SJSA1 (cell line): ENCODE data around the gene FAM107B. TPM values are rescaled to one million over a fixed set of nuclear protein-coding genes. Genes with fewer than 3 reads are reported as not detected.

ENCODE experiments used
- DNase-seq, 2 experiments: peaks; one replicate each; pipeline ENCODE4 v3.0.0-alpha.2; 2015 to 2020; ENCODE audit warnings: low spot score in 2 of 2, low read depth in 1 of 2
- H3K27ac ChIP-seq: fragments of 250-450 bp; sonication (Bioruptor Pico); 2 replicates; pipeline ENCODE4 v1.5.1; 2020; ENCODE audit warnings: mild to moderate bottlenecking, moderate library complexity
- H3K27me3 ChIP-seq: fragments of 250-450 bp; sonication (Bioruptor Pico); replicated peaks from 2 replicates; pipeline ENCODE4 v1.5.1; 2020; ENCODE audit warnings: mild to moderate bottlenecking, moderate library complexity
- H3K36me3 ChIP-seq: fragments of 250-450 bp; sonication (Bioruptor Pico); 2 replicates; pipeline ENCODE4 v1.5.1; 2020; ENCODE audit warnings: mild to moderate bottlenecking
- H3K4me1 ChIP-seq: fragments of 250-450 bp; sonication (Bioruptor Pico); replicated peaks from 2 replicates; pipeline ENCODE4 v1.6.1; 2021; ENCODE audit warnings: mild to moderate bottlenecking
- H3K4me3 ChIP-seq: fragments of 250-450 bp; sonication (Bioruptor Pico); 2 replicates; pipeline ENCODE4 v1.5.1; 2020; ENCODE audit warnings: mild to moderate bottlenecking
- H3K9me3 ChIP-seq: fragments of 250-450 bp; sonication (Bioruptor Pico); replicated peaks from 2 replicates; pipeline ENCODE4 v1.5.1; 2020; ENCODE audit warnings: mild to moderate bottlenecking
- total RNA-seq: library from RNA; depleted of rRNA; stranded (reverse); fragments of >200 nt; shearing (Covaris generic); gene quantifications from 2 replicates; pipeline ENCODE4 v1.2.3, GENCODE V29; 2014

FAM107B gene
- total RNA-seq, 1 experiment from 2014 or later = 31.9 TPM

DNA sequence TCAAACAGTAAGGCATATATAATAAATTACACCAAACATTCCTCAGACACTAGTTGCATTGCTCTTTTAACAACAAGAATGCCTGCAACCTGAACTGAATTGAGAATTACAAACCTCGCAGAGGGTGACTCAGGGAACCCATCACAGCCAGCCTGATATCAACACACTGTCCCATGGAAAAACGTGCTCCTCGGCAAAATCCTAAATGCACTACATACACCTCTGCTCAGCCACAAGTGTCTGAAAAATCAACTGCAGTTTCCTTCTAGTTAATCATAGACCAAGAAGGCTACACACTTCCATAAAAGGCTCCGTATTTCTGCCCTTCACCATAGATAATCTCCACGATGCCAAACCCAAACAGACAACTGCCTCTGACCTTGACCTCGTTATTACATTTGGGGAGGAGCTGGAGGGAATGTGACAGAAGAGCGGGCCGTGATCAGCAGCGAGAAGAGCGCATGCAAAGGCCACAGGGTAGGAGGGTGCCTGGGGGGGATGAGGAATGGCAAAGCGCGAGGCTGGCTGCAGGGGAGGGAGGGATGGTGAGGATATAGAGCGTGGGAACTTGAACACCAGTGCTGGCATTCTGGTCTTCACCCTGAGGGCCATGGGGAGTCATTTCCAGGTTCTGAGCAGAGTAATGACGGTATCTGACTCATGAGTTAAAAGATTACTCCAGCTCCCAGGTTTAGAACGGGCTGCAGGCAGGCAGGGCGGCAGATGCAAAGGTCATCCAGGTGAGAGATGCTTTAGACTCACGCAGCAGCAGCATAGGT is 242.0 kb downstream of the FAM107B start:
- Histone ChIP-seq H3K27me3 (no peaks in the 10 kb centered on the region), H3K27ac (no peak overlapping the region), H3K4me1 (peaks cover 9% of the 10 kb centered on the region), H3K9me3 (no peaks in the 10 kb centered on the region), H3K36me3 (peaks cover 23% of the 10 kb centered on the region), H3K4me3 (no peak overlapping the region)
- no peak for DNase-seq

DNA sequence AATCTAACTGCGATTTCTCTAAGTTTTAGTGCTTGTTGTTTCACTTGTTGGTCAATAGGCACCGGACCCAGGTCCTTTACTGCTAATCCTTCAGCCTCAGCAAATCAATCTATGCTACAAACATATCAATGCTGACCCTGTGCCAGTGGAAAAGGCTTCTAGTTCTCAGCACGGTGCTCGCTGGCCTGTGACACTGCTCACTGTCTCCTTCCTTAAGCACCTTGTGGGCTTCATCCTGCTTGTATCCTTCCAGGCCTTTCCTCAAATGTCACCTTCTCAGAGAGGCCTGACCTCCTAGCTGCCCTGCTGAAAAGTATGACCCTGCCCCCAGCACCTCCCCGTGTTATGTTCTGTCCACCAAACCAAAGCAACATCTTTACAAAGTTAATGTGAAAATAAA is 242.7 kb downstream of the FAM107B start:
- no peak overlapping the region for H3K27ac ChIP-seq
- H3K4me3 ChIP-seq = no peak overlapping the region
- H3K9me3 ChIP-seq = no peaks in the 10 kb centered on the region
- H3K36me3 ChIP-seq = peaks cover 25% of the 10 kb centered on the region
- no peaks in the 10 kb centered on the region for H3K27me3 ChIP-seq
- peaks cover 9% of the 10 kb centered on the region for H3K4me1 ChIP-seq
- DNase-seq = no peak

DNA sequence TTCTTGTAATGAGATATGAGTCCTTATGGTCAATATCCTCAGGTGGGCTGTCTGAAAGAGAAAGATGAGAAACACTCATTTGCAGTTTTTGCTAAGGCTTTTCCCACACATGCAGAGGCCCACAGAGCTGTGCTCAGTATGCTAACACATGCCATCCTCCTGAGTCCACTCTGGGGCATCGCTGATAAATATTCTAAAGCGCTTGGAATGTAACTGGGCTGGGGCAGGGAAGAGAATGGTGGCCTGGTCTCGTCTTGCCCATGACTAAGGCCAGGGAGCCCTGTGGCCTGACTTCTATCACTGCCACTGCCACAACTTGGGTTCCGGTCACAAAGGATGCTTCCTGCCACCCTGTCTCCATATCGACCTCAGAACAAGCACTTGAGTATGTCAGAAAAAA is 244.2 kb downstream of the FAM107B start:
- DNase-seq = no peak
- Histone ChIP-seq H3K27ac (no peak overlapping the region), H3K9me3 (no peaks in the 10 kb centered on the region), H3K4me1 (peaks cover 9% of the 10 kb centered on the region), H3K36me3 (peaks cover 28% of the 10 kb centered on the region), H3K4me3 (no peak overlapping the region), H3K27me3 (no peaks in the 10 kb centered on the region)

DNA sequence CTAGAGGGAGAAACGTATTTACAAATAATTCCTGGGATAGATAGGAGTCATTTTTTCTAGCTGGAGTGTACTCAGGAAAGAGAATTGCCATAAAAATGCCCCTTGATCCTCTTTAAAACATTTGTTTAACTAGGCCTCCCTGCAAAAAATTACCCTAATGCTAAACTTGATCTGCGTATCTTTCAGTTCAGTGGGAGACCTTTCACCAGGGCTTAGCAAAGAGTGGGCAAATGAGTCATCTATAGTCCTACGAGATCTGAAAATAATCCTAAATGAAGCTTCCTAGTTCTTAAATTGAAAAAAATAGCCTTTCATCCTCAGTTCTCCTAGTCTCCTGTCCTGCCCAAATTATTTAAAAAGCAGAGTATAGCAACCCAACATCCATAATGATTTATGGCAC is 245.3 kb downstream of the FAM107B start:
- no peak overlapping the region for H3K27ac ChIP-seq
- no peak for DNase-seq
- no peak overlapping the region for H3K4me3 ChIP-seq
- H3K27me3 ChIP-seq = no peaks in the 10 kb centered on the region
- H3K36me3 ChIP-seq = peaks cover 28% of the 10 kb centered on the region
- H3K9me3 ChIP-seq = no peaks in the 10 kb centered on the region
- peaks cover 9% of the 10 kb centered on the region for H3K4me1 ChIP-seq

DNA sequence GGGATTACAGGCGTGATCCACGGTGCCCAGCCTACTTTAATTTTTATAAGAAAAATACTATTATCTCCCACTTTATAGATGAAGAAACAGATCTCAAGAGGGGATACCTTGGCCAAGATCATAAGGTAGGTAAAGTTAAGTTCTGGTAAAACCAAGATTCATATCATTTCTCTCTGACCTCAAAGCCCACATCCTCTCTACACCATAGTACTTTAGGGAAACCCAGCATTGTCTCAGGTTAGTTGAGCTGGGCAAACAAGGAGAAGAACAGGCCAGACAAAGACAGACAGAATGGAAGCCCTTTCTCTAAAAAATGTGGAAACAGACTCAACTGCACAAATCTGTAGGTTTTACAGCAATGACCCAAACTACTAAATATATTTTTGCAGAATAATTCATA is 246.2 kb downstream of the FAM107B start:
- Histone ChIP-seq H3K27ac (no peak overlapping the region), H3K27me3 (no peaks in the 10 kb centered on the region), H3K36me3 (peaks cover 28% of the 10 kb centered on the region), H3K4me1 (peaks cover 9% of the 10 kb centered on the region), H3K9me3 (no peaks in the 10 kb centered on the region), H3K4me3 (no peak overlapping the region)
- no peak for DNase-seq

DNA sequence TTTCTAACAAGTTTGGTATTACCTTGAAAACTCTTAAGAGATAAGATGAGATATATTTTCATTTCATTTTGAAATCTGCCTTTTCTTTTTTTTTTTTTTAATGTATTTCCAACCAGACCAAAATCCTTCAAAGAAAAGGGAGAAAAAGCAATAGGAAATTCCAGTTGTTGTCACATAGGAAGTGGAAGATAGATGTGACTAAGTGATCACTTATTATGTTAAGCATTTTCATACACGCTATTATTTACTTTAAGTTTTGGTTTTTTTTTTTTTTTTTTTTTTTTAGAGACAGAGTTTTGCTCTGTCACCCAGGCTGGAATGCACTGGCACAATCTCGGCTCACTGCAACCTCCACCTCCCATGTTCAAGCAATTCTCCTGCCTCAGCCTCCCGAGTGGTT is 246.8 kb downstream of the FAM107B start:
- no peak overlapping the region for H3K4me3 ChIP-seq
- no peaks in the 10 kb centered on the region for H3K27me3 ChIP-seq
- no peak overlapping the region for H3K27ac ChIP-seq
- H3K9me3 ChIP-seq = no peaks in the 10 kb centered on the region
- DNase-seq = no peak
- peaks cover 28% of the 10 kb centered on the region for H3K36me3 ChIP-seq
- peaks cover 8% of the 10 kb centered on the region for H3K4me1 ChIP-seq

DNA sequence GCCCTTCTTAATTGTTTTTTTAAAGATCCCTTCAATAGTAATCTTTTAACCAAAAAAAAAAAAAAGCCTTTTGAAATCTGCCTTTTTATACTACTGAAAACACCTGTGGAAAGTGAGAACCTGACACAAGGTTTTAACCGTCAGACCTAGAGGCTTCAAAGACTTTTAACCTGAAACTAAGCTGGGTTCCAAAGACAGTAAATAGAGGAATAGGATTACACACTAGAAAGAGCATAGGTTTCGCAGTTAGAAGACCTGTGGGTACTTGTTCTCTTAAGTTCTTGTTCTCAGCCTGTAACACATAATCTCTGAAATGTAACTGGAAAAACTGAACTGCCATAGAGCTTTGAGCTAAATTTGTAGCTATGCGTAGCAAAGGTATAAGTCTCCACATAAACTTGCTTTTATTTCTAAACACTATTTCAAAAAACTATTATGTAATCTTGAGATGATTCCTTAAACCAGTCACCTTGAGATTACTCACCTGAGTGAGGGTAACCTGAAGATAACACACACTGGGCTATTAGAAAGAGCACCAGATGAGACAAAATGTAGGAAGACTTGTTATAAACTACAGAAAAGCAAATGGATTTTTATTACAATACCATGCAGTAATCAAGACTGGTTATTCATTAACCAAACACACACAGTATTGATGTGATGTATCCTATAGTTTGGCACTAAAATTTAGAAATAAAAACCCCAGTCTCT is 247.4 kb downstream of the FAM107B start:
- peaks cover 28% of the 10 kb centered on the region for H3K36me3 ChIP-seq
- H3K9me3 ChIP-seq = no peaks in the 10 kb centered on the region
- 0 out of 2 replicates have a peak, but pooled peaks cover 1% of the 10 kb centered on the region for H3K4me1 ChIP-seq
- no peak for DNase-seq
- no peak overlapping the region for H3K4me3 ChIP-seq
- H3K27ac ChIP-seq = no peak overlapping the region
- H3K27me3 ChIP-seq = no peaks in the 10 kb centered on the region

DNA sequence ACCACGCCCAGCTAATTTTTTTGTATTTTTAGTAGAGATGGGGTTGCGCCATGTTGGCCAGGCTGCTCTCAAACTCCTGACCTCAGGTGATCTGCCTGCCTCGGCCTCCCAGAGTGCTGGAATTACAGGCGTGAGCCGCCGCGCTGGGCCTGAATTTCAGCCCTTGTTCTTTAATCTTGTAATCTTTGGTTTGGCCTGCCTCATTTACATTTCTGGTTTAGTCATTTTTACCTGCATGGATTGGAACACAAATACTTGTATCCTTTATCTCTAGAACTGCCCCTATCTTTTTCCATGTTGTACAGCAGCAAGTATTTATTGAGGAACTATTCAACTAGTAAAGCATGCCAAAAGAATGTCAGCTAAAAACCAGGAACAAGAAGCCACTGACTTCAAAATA is 248.4 kb downstream of the FAM107B start:
- Histone ChIP-seq H3K36me3 (peaks cover 34% of the 10 kb centered on the region), H3K27me3 (no peaks in the 10 kb centered on the region), H3K4me3 (no peak overlapping the region), H3K9me3 (no peaks in the 10 kb centered on the region), H3K4me1 (no peaks in the 10 kb centered on the region), H3K27ac (no peak overlapping the region)
- DNase-seq = no peak

DNA sequence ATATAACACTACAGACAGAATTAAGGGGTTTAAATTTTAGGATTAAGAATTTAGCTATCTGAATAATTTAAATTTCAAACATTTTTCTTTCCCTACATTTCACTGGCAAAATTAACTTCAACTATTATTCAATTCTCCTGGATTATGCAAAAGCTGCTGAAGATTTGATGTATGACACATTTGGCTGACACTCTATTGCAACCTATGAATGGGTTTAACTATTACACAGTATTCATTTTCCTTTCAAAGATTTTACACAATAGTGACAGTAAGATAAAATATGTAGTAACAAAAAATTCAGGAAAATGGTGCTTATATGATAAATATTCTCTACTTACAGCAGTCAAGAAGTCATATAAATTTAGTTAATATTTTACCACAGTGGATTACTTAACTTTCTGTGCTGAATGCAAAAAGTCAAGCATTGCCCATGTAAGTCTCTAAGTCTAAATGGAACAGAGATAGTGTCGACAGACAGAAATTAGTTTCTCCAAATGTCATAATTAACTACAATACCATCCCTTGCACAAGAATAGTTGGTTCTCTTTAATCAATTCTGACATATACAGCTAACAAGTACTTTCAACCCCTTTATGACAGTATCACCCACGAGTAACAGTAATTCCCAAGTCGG is 249.9 kb downstream of the FAM107B start:
- Histone ChIP-seq H3K4me1 (no peaks in the 10 kb centered on the region), H3K36me3 (peaks cover 38% of the 10 kb centered on the region), H3K27ac (no peak overlapping the region), H3K4me3 (no peak overlapping the region), H3K9me3 (no peaks in the 10 kb centered on the region), H3K27me3 (no peaks in the 10 kb centered on the region)
- DNase-seq = no peak

DNA sequence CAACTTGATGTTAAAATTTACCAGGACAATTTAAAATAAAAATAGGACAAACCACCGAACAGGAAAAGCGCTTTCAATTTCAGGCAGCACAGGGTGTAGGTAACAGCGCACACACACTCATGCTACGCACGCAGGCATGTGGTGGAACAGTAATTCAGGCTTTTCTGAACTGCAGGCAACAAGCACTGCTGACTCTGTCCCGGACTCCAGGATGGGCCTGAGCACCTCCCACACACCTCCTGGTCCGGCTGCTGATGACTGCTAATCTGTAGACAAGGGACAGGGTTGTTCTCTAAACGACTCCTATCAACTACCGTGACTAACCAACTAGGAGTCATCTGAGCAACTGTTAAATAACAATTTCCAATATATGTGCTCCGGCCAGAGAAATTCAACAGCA is 251.4 kb downstream of the FAM107B start:
- H3K27ac ChIP-seq = no peak overlapping the region
- H3K36me3 ChIP-seq = peaks cover 34% of the 10 kb centered on the region
- no peak overlapping the region for H3K4me3 ChIP-seq
- no peaks in the 10 kb centered on the region for H3K4me1 ChIP-seq
- H3K9me3 ChIP-seq = no peaks in the 10 kb centered on the region
- no peaks in the 10 kb centered on the region for H3K27me3 ChIP-seq
- DNase-seq = no peak

DNA sequence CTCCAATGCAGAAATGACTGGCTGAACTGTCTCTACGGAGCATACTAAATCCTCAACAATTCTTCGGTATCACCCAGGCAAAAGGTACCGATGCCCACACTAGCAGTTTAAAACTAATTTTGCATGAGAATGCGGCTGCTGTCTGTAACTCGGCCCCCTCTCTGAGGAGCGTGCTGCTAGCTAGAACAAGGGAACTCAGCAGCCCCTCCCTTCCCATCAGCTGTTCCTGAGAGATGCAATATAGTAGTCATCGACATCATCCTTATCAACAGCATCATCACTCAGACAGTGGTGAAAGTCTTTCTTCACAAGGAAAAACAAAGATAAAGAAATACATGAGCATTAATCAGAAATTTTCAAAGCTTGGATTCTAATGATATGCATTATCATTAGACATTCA is 254.9 kb downstream of the FAM107B start:
- DNase-seq = no peak
- H3K27me3 ChIP-seq = no peaks in the 10 kb centered on the region
- H3K4me3 ChIP-seq = no peak overlapping the region
- H3K27ac ChIP-seq = no peak overlapping the region
- peaks cover 25% of the 10 kb centered on the region for H3K36me3 ChIP-seq
- no peaks in the 10 kb centered on the region for H3K9me3 ChIP-seq
- H3K4me1 ChIP-seq = no peaks in the 10 kb centered on the region

DNA sequence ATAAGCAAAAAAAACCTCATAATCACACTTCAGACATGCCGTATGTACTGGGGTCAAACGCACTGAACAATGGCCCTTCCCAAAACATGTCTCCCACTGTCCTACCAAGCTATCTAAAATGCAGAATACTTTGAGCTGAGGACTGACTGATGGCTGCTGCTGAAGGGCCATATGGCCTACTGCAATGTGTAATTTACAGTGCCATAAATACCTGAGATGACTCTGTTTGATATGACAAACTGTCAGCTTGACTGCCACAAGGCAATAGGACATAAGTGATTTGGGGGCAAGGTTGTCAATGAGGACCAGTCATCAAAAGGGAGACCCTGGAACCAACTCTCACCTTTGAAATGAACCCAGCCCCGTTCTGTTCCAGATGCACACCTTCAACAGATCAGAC is 256.5 kb downstream of the FAM107B start:
- Histone ChIP-seq H3K4me3 (no peak overlapping the region), H3K36me3 (peaks cover 25% of the 10 kb centered on the region), H3K9me3 (no peaks in the 10 kb centered on the region), H3K27me3 (no peaks in the 10 kb centered on the region), H3K4me1 (no peaks in the 10 kb centered on the region), H3K27ac (no peak overlapping the region)
- DNase-seq = no peak

DNA sequence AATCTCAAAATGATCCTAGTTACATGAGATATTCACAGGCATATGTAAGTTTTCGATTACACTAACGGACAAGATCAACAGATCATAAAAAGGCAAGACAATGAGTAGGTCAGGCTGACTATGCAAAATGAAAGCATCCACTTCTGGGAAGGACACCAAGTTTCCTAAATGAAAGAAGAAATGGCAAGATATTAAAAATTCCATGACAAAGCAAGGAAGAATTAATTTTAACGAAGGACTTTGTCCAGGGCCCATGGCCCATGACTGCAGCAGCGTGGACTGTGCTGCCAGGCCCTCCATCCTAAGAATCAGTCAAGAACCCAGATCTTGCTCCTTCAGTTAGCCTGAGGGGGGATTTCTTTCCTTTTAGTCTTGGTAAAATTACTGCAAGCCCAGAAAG is 261.6 kb downstream of the FAM107B start:
- H3K4me3 ChIP-seq = no peak overlapping the region
- no peak overlapping the region for H3K27ac ChIP-seq
- no peaks in the 10 kb centered on the region for H3K27me3 ChIP-seq
- H3K4me1 ChIP-seq = no peaks in the 10 kb centered on the region
- peaks cover 4% of the 10 kb centered on the region; the same call in 1 of the 2 replicates for H3K36me3 ChIP-seq
- no peak for DNase-seq
- H3K9me3 ChIP-seq = no peaks in the 10 kb centered on the region

DNA sequence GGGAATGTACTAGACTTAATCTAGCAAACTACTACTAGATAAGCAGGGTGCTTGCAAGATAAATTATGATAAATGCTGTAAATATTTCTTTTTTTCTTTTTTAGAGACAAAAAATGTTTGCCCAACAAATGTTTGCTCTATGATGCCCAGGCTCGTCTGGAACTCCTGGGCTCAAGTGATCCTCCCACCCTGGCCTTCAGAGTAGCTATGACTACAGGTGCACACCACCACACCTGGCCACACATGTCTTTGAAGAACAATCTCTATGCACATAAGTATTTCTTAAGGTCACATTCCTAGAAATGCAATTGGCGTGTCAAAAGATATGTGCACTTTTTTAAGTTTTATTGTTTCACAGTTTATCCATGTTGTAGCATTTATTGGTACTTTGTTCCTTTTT is 264.4 kb downstream of the FAM107B start:
- no peaks in the 10 kb centered on the region for H3K36me3 ChIP-seq
- H3K27ac ChIP-seq = no peak overlapping the region
- no peaks in the 10 kb centered on the region for H3K4me1 ChIP-seq
- no peak for DNase-seq
- no peaks in the 10 kb centered on the region for H3K9me3 ChIP-seq
- H3K27me3 ChIP-seq = no peaks in the 10 kb centered on the region
- H3K4me3 ChIP-seq = no peak overlapping the region
